ENCODE data around the gene MAMDC2. TPM values are rescaled to one million over a fixed set of nuclear protein-coding genes. Genes with fewer than 3 reads are reported as not detected.

Gene MAMDC2
- total and polyA plus RNA-seq, 2 donors (not counting 1 experiment from before 2014, with no cell fraction given) = 14.4 to 23.0 TPM

GRCh38 chr9:70263421-70263820 lies 219.8 kb downstream of the MAMDC2 start:
- Histone ChIP-seq H3K9ac (ENCODE audit: insufficient read depth, low read length) (no peak overlapping the region), H3K4me1 (ENCODE audit: control insufficient read depth, extremely low read depth, insufficient read depth, low read length) (peaks cover 2% of the 10 kb centered on the region), H3K27me3 (ENCODE audit: control insufficient read depth, insufficient read depth, low read length) (no peaks in the 10 kb centered on the region), H3K4me2 (ENCODE audit: extremely low read depth, insufficient read depth, low read length) (peak overlapping the region; percentile 48), H3K27ac (ENCODE audit: insufficient read depth, low read length) (peak overlapping the region; percentile 58), H3K4me3 (replicated peaks in 1 of 4; ENCODE audit: control extremely low read depth in 1 of 4, insufficient read depth in 1 of 4, low read depth in 3 of 4, low read length in 4 of 4) (peak overlapping the region in 1 of 4 experiments; percentile 5), H4K20me1 (ENCODE audit: control insufficient read depth, extremely low read depth, insufficient read depth, low read length) (no peaks in the 10 kb centered on the region), H3K9me3 (ENCODE audit: control insufficient read depth, insufficient read depth, low read depth, low read length) (no peaks in the 10 kb centered on the region), H3K79me2 (ENCODE audit: control insufficient read depth, insufficient read depth, low read length) (peaks cover 66% of the 10 kb centered on the region), H2AFZ (ENCODE audit: low read length) (no peak overlapping the region), H3K36me3 (ENCODE audit: control insufficient read depth, insufficient read depth, low read length) (peaks cover 12% of the 10 kb centered on the region)
- no peak for TF ChIP-seq EZH2 (IDR thresholded peaks at IDR 0.05; ENCODE audit: low read length, missing control alignments)
- TF ChIP-seq, protein P1, sequence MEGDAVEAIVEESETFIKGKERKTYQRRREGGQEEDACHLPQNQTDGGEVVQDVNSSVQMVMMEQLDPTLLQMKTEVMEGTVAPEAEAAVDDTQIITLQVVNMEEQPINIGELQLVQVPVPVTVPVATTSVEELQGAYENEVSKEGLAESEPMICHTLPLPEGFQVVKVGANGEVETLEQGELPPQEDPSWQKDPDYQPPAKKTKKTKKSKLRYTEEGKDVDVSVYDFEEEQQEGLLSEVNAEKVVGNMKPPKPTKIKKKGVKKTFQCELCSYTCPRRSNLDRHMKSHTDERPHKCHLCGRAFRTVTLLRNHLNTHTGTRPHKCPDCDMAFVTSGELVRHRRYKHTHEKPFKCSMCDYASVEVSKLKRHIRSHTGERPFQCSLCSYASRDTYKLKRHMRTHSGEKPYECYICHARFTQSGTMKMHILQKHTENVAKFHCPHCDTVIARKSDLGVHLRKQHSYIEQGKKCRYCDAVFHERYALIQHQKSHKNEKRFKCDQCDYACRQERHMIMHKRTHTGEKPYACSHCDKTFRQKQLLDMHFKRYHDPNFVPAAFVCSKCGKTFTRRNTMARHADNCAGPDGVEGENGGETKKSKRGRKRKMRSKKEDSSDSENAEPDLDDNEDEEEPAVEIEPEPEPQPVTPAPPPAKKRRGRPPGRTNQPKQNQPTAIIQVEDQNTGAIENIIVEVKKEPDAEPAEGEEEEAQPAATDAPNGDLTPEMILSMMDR (conservative IDR thresholded peaks at IDR 0.05 in 1 of 2, IDR thresholded peaks at IDR 0.05 in 1 of 2; ENCODE audit: low read depth in 1 of 2, low read length in 2 of 2) = no peak
- peak; percentile 35 to 78 for DNase-seq (ENCODE audit: low read depth in 2 of 2)

Other genes with a start within 250 kb of the MAMDC2 start
- gene CFAP95, start 223.0 kb upstream of the MAMDC2 start, total RNA-seq = not detected in 2 replicates
- not detected in 2 replicates for gene CFAP95, start 223.0 kb upstream of the MAMDC2 start, polyA plus RNA-seq
- gene SMC5, start 215.1 kb downstream of the MAMDC2 start, total RNA-seq = 29.2 and 45.7 TPM in 2 replicates
- gene SMC5, start 215.1 kb downstream of the MAMDC2 start, polyA plus RNA-seq = 15.5 and 21.6 TPM in 2 replicates